Osteocyte (in vitro differentiated cells): Measurements from ENCODE around the gene QPCTL. TPM values are rescaled to one million over a fixed set of nuclear protein-coding genes. Genes with fewer than 3 reads are reported as not detected.

Experiments
- DNase-seq: peaks from one replicate; pipeline ENCODE4 v3.0.0; 2021; ENCODE audit warnings: mixed read lengths; ENCODE audit not compliant: unreplicated experiment; ENCODE audit errors: extremely low spot score
- H3K27ac Mint-ChIP-seq: one replicate; pipeline ENCODE4 v1.8.0; 2021; ENCODE audit warnings: mild to moderate bottlenecking, mixed read lengths; ENCODE audit not compliant: unreplicated experiment
- H3K27me3 Mint-ChIP-seq: one replicate; pipeline ENCODE4 v1.8.0; 2021; ENCODE audit warnings: mixed read lengths; ENCODE audit not compliant: unreplicated experiment
- H3K36me3 Mint-ChIP-seq: one replicate; pipeline ENCODE4 v1.8.0; 2021; ENCODE audit warnings: mixed read lengths; ENCODE audit not compliant: unreplicated experiment
- H3K4me1 Mint-ChIP-seq: one replicate; pipeline ENCODE4 v1.8.0; 2021; ENCODE audit warnings: mixed read lengths; ENCODE audit not compliant: unreplicated experiment
- H3K4me3 Mint-ChIP-seq: one replicate; pipeline ENCODE4 v1.8.0; 2021; ENCODE audit warnings: mild to moderate bottlenecking, moderate library complexity, mixed read lengths; ENCODE audit not compliant: unreplicated experiment
- H3K9me3 Mint-ChIP-seq: one replicate; pipeline ENCODE4 v1.8.0; 2021; ENCODE audit warnings: mixed read lengths; ENCODE audit not compliant: unreplicated experiment
- CTCF ChIP-seq: fragments of 200-600 bp; sonication (generic); IDR thresholded peaks from 2 replicates; pipeline ENCODE4 v1.5.0; 2021; ENCODE audit warnings: antibody characterized with exemption, mild to moderate bottlenecking, moderate library complexity
- total RNA-seq: library from RNA; stranded (reverse); gene quantifications from 2 replicates; pipeline ENCODE4 v1.2.1, GENCODE V29; 2021

QPCTL gene
- total RNA-seq, 1 donor from 2014 or later = 14.0 TPM

- Mint-ChIP-seq H3K4me1 (peaks cover 6% of the 10 kb centered on the region), H3K27me3 (no peaks in the 10 kb centered on the region), H3K9me3 (no peaks in the 10 kb centered on the region), H3K27ac (no peak overlapping the region), H3K36me3 (peaks cover 19% of the 10 kb centered on the region), H3K4me3 (no peak overlapping the region)
- TF ChIP-seq CTCF = no peak
- no peak for DNase-seq
Observed at GRCh38 chr19:45705710-45706415, 13.4 kb downstream of the QPCTL start.

- Mint-ChIP-seq H3K27me3 (no peaks in the 10 kb centered on the region), H3K4me3 (no peak overlapping the region), H3K4me1 (peaks cover 8% of the 10 kb centered on the region), H3K9me3 (no peaks in the 10 kb centered on the region), H3K27ac (peak overlapping the region; percentile 19), H3K36me3 (peaks cover 14% of the 10 kb centered on the region)
- TF ChIP-seq CTCF = no peak
- no peak for DNase-seq
Observed at GRCh38 chr19:45710356-45711130, 18.1 kb downstream of the QPCTL start.

GRCh38 chr19:45711851-45712698 lies 19.6 kb downstream of the QPCTL start:
- peaks cover 14% of the 10 kb centered on the region for H3K36me3 Mint-ChIP-seq
- TF ChIP-seq CTCF = no peak
- H3K4me3 Mint-ChIP-seq = no peak overlapping the region
- DNase-seq = no peak
- no peaks in the 10 kb centered on the region for H3K9me3 Mint-ChIP-seq
- no peak overlapping the region for H3K27ac Mint-ChIP-seq
- H3K4me1 Mint-ChIP-seq = peaks cover 18% of the 10 kb centered on the region
- H3K27me3 Mint-ChIP-seq = no peaks in the 10 kb centered on the region

GRCh38 chr19:45712699-45713067 lies 20.2 kb downstream of the QPCTL start:
- TF ChIP-seq CTCF = no peak
- no peak overlapping the region for H3K4me3 Mint-ChIP-seq
- H3K4me1 Mint-ChIP-seq = peaks cover 21% of the 10 kb centered on the region
- H3K27ac Mint-ChIP-seq = no peak overlapping the region
- H3K36me3 Mint-ChIP-seq = peaks cover 14% of the 10 kb centered on the region
- H3K9me3 Mint-ChIP-seq = no peaks in the 10 kb centered on the region
- DNase-seq = no peak
- H3K27me3 Mint-ChIP-seq = no peaks in the 10 kb centered on the region
